Gastroesophageal sphincter (tissue), 3 donors: ENCODE results near the gene ARID5B.

Experiments
- CTCF ChIP-seq, 4 experiments: fragments of 200-600 bp in 2 of 4; fragments of 450-650 bp in 2 of 4; sonication (generic) in 1 of 4; IDR thresholded peaks; one replicate each; pipeline ENCODE4 v1.5.1; 2017 to 2019; ENCODE audit warnings: antibody characterized with exemption in 4 of 4, mild to moderate bottlenecking in 2 of 4, moderate library complexity in 2 of 4
- POLR2A ChIP-seq, 2 donors: fragments of 450-650 bp; IDR thresholded peaks; one replicate each; pipeline ENCODE4 v1.6.1; 2017; ENCODE audit warnings: antibody characterized with exemption in 2 of 2, mild to moderate bottlenecking in 2 of 2, moderate library complexity in 1 of 2

- no peak for TF ChIP-seq CTCF (IDR thresholded peaks at IDR 0.05)
- no peak for TF ChIP-seq POLR2A (IDR thresholded peaks at IDR 0.05)
These were observed 157.0 kb downstream of the ARID5B start for GRCh38 chr10:62058476-62058875.
